Panc1 (cell line): ENCODE results near the gene LY9. TPM values are rescaled to one million over a fixed set of nuclear protein-coding genes. Genes with fewer than 3 reads are reported as not detected.
A peak's percentile ranks its signal among the peaks of the same experiment; 100 is the strongest.

Source experiments
- ATAC-seq: fragments of 200-7000 bp; cut with Tn5 transposase; 2 replicates; pipeline ENCODE4 v1.9.1; 2020; ENCODE audit warnings: mild to moderate bottlenecking, moderate library complexity
- BruUV-seq: library from RNA; stranded (reverse); fragments of 400-500 nt; replicated peaks from 2 replicates; lab custom pipeline; 2021; lab: Mats Ljungman, UMichigan
- CTCF ChIA-PET: fragments of 300-600 bp; sonication (Branson Sonifier 250); formaldehyde crosslinking; loops from one replicate; lab custom pipeline; 2022; ENCODE audit warnings: antibody characterized with exemption; lab: Charles Lee
- POLR2A ChIA-PET: fragments of 300-600 bp; sonication (Branson Sonifier 250); formaldehyde crosslinking; loops from one replicate; lab custom pipeline; 2022; ENCODE audit warnings: antibody characterized with exemption; lab: Charles Lee
- DNase-seq: peaks from one replicate; pipeline ENCODE4 v3.0.0-alpha.2; 2010; ENCODE audit warnings: low read depth, low spot score
- H3K27ac ChIP-seq: 2 replicates; pipeline ENCODE4 v1.5.1; 2011; ENCODE audit warnings: mild to moderate bottlenecking, low read length, inconsistent platforms
- H3K27me3 ChIP-seq: fragments of 200-500 bp; sonication (Bioruptor generic); 2 replicates; pipeline ENCODE4 v1.6.0; 2014; ENCODE audit warnings: low read length, inconsistent platforms; ENCODE audit not compliant: control insufficient read depth, insufficient read depth
- H3K36me3 ChIP-seq: fragments of 200-500 bp; sonication (Bioruptor generic); 2 replicates; pipeline ENCODE4 v1.5.1; 2014; ENCODE audit warnings: inconsistent platforms, mild to moderate bottlenecking, low read length, moderate library complexity; ENCODE audit not compliant: control insufficient read depth, insufficient read depth
- H3K4me1 ChIP-seq: 2 replicates; pipeline ENCODE4 v1.5.1; 2011; ENCODE audit warnings: inconsistent platforms, mild to moderate bottlenecking, low read length, moderate library complexity; ENCODE audit not compliant: control insufficient read depth, insufficient read depth
- H3K4me3 ChIP-seq, 2 experiments: 2 replicates each; pipeline ENCODE4 v1.5.1; 2011 to 2012; ENCODE audit warnings: low read depth in 2 of 2, low read length in 2 of 2, mild to moderate bottlenecking in 2 of 2, inconsistent platforms in 1 of 2, moderate library complexity in 1 of 2
- H3K9me3 ChIP-seq: fragments of 200-500 bp; sonication (Bioruptor generic); 2 replicates; pipeline ENCODE4 v1.5.1; 2014; ENCODE audit warnings: low read depth, mild to moderate bottlenecking, inconsistent platforms, low read length, moderate library complexity; ENCODE audit not compliant: control insufficient read depth, insufficient read depth
- POLR2AphosphoS5 ChIP-seq: IDR thresholded peaks from 2 replicates; pipeline ENCODE4 v1.6.1; 2012; ENCODE audit warnings: mild to moderate bottlenecking, low read depth, low read length, moderate library complexity
- SIN3A ChIP-seq: IDR thresholded peaks from 2 replicates; pipeline ENCODE4 v1.6.1; 2012; ENCODE audit warnings: low read depth, mild to moderate bottlenecking, low read length, moderate library complexity, borderline replicate concordance; ENCODE audit not compliant: insufficient read depth
- TCF7L2 ChIP-seq: IDR thresholded peaks from 2 replicates; pipeline ENCODE4 v1.6.1; 2011; ENCODE audit warnings: mild to moderate bottlenecking, low read depth, low read length, inconsistent platforms
- in situ Hi-C: cut with HindIII; loops from 2 replicates; pipeline ENCODE4 v1.10.0; 2016; ENCODE audit warnings: low sequenced_read_pairs, low pct_unique_long_range_greater_than_20kb
- intact Hi-C: fragments of 100-400 bp; cut with micrococcal nuclease; formaldehyde crosslinking; loops from one replicate; pipeline ENCODE4 v1.10.0; 2022; ENCODE audit not compliant: unreplicated experiment
- total RNA-seq: library from RNA; stranded (reverse); gene quantifications from one replicate; pipeline ENCODE4 v1.2.1, GENCODE V29; 2021; ENCODE audit not compliant: unreplicated experiment
- TF ChIP-seq, protein P1 (sequence below): fragments of 450-650 bp; IDR thresholded peaks from 2 replicates; pipeline ENCODE4 v1.5.1; 2017; ENCODE audit warnings: mild to moderate bottlenecking
- TF ChIP-seq, protein P2 (sequence below), 2 experiments: IDR thresholded peaks; 2 replicates each; pipeline ENCODE4 v1.6.1; 2011 to 2012; ENCODE audit warnings: low read depth in 2 of 2, control low read depth in 1 of 2, low read length in 1 of 2, mild to moderate bottlenecking in 1 of 2, moderate library complexity in 1 of 2; ENCODE audit not compliant: insufficient read depth in 1 of 2

The LY9 gene
- total RNA-seq, 1 experiment from 2014 or later: 0.10 TPM

DNA sequence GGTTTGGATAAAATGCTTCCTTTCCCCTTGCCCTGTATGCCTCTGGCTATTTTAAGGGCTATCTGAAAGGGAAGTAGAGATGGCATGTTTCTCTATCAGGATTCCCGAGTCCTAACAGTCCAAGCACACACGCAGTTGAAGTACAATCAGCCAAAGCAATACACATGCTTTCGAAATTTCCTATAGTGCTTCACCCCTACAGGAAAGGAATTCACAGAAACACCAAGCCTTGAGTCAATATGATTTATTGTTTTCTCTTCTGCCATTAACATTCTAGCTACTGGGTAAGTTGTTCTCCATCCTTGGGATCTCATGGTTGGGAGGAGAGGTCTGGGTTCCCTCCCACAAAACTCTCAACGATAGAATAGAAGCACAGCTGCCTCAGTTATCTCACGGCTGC, 80.3 kb downstream of the LY9 start:
- in situ Hi-C loops: no loop called here
- no peaks in the 10 kb centered on the region for H3K9me3 ChIP-seq
- ATAC-seq: no peak
- H3K36me3 ChIP-seq: no peaks in the 10 kb centered on the region
- H3K4me3 ChIP-seq: no peak overlapping the region
- ChIA-PET POLR2A (no interaction called here), CTCF (interaction anchor here (0.7 kb wide), 1 partner anchor 13 kb away, joined by 3 read pairs; the partner anchor contains the start of gene CD244)
- H3K4me1 ChIP-seq: no peaks in the 10 kb centered on the region
- intact Hi-C loops: no loop called here
- H3K27me3 ChIP-seq: 0 out of 2 replicates have a peak, but pooled peaks cover 2% of the 10 kb centered on the region
- no peak for DNase-seq
- TF ChIP-seq SIN3A (no peak), POLR2AphosphoS5 (no peak), TCF7L2 (no peak)
- TF ChIP-seq, protein P1, sequence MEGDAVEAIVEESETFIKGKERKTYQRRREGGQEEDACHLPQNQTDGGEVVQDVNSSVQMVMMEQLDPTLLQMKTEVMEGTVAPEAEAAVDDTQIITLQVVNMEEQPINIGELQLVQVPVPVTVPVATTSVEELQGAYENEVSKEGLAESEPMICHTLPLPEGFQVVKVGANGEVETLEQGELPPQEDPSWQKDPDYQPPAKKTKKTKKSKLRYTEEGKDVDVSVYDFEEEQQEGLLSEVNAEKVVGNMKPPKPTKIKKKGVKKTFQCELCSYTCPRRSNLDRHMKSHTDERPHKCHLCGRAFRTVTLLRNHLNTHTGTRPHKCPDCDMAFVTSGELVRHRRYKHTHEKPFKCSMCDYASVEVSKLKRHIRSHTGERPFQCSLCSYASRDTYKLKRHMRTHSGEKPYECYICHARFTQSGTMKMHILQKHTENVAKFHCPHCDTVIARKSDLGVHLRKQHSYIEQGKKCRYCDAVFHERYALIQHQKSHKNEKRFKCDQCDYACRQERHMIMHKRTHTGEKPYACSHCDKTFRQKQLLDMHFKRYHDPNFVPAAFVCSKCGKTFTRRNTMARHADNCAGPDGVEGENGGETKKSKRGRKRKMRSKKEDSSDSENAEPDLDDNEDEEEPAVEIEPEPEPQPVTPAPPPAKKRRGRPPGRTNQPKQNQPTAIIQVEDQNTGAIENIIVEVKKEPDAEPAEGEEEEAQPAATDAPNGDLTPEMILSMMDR: no peak
- TF ChIP-seq, protein P2, sequence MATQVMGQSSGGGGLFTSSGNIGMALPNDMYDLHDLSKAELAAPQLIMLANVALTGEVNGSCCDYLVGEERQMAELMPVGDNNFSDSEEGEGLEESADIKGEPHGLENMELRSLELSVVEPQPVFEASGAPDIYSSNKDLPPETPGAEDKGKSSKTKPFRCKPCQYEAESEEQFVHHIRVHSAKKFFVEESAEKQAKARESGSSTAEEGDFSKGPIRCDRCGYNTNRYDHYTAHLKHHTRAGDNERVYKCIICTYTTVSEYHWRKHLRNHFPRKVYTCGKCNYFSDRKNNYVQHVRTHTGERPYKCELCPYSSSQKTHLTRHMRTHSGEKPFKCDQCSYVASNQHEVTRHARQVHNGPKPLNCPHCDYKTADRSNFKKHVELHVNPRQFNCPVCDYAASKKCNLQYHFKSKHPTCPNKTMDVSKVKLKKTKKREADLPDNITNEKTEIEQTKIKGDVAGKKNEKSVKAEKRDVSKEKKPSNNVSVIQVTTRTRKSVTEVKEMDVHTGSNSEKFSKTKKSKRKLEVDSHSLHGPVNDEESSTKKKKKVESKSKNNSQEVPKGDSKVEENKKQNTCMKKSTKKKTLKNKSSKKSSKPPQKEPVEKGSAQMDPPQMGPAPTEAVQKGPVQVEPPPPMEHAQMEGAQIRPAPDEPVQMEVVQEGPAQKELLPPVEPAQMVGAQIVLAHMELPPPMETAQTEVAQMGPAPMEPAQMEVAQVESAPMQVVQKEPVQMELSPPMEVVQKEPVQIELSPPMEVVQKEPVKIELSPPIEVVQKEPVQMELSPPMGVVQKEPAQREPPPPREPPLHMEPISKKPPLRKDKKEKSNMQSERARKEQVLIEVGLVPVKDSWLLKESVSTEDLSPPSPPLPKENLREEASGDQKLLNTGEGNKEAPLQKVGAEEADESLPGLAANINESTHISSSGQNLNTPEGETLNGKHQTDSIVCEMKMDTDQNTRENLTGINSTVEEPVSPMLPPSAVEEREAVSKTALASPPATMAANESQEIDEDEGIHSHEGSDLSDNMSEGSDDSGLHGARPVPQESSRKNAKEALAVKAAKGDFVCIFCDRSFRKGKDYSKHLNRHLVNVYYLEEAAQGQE (IDR thresholded peaks at IDR 0.05; ENCODE audit: insufficient read depth in 1 of 2, low read depth in 2 of 2, low read length in 1 of 2): no peak
- no peak overlapping the region for H3K27ac ChIP-seq
- no TSS peak for BruUV-seq

- intact Hi-C loops: no loop called here
- H3K27me3 ChIP-seq: 0 out of 2 replicates have a peak, but pooled peaks cover 2% of the 10 kb centered on the region
- BruUV-seq: no TSS peak
- H3K9me3 ChIP-seq: no peaks in the 10 kb centered on the region
- H3K4me3 ChIP-seq: no peak overlapping the region
- ChIA-PET POLR2A (no interaction called here), CTCF (interaction anchor here (0.7 kb wide), 1 partner anchor 14 kb away, joined by 3 read pairs; the partner anchor contains the start of gene CD244)
- H3K36me3 ChIP-seq: no peaks in the 10 kb centered on the region
- no peaks in the 10 kb centered on the region for H3K4me1 ChIP-seq
- in situ Hi-C loops: no loop called here
- ATAC-seq: no peak
- DNase-seq: no peak
- TF ChIP-seq, protein P2 (IDR thresholded peaks at IDR 0.05; ENCODE audit: insufficient read depth in 1 of 2, low read depth in 2 of 2, low read length in 1 of 2): no peak
- TF ChIP-seq, protein P1: 0 out of 2 replicates have a peak, but pooled peaks have one; percentile 20
- H3K27ac ChIP-seq: no peak overlapping the region
Measured at GRCh38 chr1:160877221-160877620, 81.2 kb downstream of the LY9 start.

Other genes with a start within 250 kb of the LY9 start
- 0.26 TPM for gene CD84, start 216.7 kb upstream of the LY9 start, total RNA-seq
- gene SLAMF1, start 149.1 kb upstream of the LY9 start, total RNA-seq: not detected
- gene CD48, start 84.4 kb upstream of the LY9 start, total RNA-seq: 0.67 TPM
- gene SLAMF7, start 56.9 kb upstream of the LY9 start, total RNA-seq: 0.21 TPM
- not detected for gene CD244, start 66.7 kb downstream of the LY9 start, total RNA-seq
- gene ITLN1, start 89.0 kb downstream of the LY9 start, total RNA-seq: not detected
- not detected for gene ITLN2, start 158.6 kb downstream of the LY9 start, total RNA-seq
- 63.0 TPM for gene F11R, start 225.0 kb downstream of the LY9 start, total RNA-seq
- 20.1 TPM for gene TSTD1, start 242.8 kb downstream of the LY9 start, total RNA-seq
- gene USF1, start 249.8 kb downstream of the LY9 start, total RNA-seq: 57.7 TPM